ENCODE data around the gene BOLA2B. TPM values are rescaled to one million over a fixed set of nuclear protein-coding genes. Genes with fewer than 3 reads are reported as not detected.

The BOLA2B gene
- total RNA-seq, 2 experiments from 2014 or later, result 156 to 159 TPM

DNA sequence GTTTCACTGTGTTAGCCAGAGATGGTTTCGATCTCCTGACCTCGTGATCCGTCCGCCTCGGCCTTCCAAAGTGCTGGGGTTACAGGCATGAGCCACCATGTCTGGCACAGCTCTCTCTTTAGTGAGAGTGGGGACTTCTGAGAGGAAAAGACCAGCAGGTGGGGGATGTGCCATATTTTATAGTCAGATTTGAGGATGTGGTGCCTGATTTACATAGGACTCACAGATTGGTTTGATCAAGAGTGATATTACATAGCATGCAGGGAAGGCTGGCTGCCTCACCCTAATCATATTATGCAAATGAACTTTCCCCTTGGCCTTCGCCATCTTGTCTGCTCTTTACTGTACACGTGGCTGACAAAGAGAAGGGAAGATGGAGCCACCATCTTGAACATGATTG, 42.4 kb downstream of the BOLA2B start:
- CTCF ChIA-PET, result no interaction called here
- H3K27me3 Mint-ChIP-seq, result no peaks in the 10 kb centered on the region

DNA sequence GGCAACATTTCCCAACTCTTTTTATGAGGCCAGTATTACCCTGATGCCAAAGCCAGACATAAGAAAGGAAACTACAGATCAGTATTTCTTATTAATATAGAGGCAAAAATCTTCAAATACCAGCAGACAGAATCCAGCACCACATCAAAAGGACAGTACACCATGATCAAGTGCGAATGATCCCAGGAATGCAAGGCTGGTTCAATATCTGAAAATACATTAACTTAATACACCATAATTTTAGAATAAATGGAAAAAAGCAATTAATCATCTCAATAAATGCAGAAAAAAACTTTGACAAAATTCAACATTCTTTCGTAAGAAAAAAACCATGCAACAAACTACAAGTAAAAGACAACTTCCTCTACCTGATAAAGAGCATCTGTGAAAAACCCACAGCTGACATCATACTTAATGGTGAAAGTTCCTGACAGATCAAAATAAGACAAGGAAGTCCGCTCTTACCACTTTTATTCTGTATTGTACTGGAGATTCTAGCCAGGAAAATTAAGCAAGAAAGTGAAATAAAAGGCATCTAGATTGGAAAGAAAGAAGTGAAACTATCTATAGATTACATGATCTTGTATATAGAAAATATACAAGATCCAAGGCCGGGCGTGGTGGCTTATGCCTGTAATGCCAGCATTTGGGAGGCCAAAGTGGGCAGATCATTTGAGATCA, 44.1 kb downstream of the BOLA2B start:
- no peaks in the 10 kb centered on the region for H3K27me3 Mint-ChIP-seq
- ChIA-PET CTCF (no interaction called here), POLR2A (no interaction called here)
- no peak overlapping the region for H3K4me3 Mint-ChIP-seq
- H3K27ac Mint-ChIP-seq, result no peak overlapping the region
- no peaks in the 10 kb centered on the region for H3K4me1 Mint-ChIP-seq (ENCODE audit: low read depth)
- H3K9me3 Mint-ChIP-seq, result peaks cover 12% of the 10 kb centered on the region
- peaks cover 4% of the 10 kb centered on the region for H3K36me3 Mint-ChIP-seq
- no peak for DNase-seq
- intact Hi-C loops (cut with micrococcal nuclease), result no loop called here

More for the DNA sequence above, 42.4 kb downstream of the BOLA2B start:
- no peak for DNase-seq
- Mint-ChIP-seq H3K4me3 (no peak overlapping the region), H3K27ac (no peak overlapping the region), H3K36me3 (peaks cover 4% of the 10 kb centered on the region), H3K9me3 (peaks cover 12% of the 10 kb centered on the region), H3K4me1 (ENCODE audit: low read depth) (no peaks in the 10 kb centered on the region)
- POLR2A ChIA-PET, result no interaction called here
- intact Hi-C loops (cut with micrococcal nuclease), result no loop called here

GRCh38 chr16:30147843-30148510, 45.5 kb downstream of the BOLA2B start:
- Mint-ChIP-seq H3K36me3 (peaks cover 4% of the 10 kb centered on the region), H3K4me1 (ENCODE audit: low read depth) (peaks cover 5% of the 10 kb centered on the region), H3K4me3 (no peak overlapping the region), H3K9me3 (peaks cover 12% of the 10 kb centered on the region), H3K27ac (no peak overlapping the region), H3K27me3 (no peaks in the 10 kb centered on the region)
- POLR2A ChIA-PET, result no interaction called here
- intact Hi-C loops (cut with micrococcal nuclease), result no loop called here
- CTCF ChIA-PET, result no interaction called here
- DNase-seq, result no peak

GRCh38 chr16:30145657-30146056, 47.8 kb downstream of the BOLA2B start:
- H3K36me3 Mint-ChIP-seq, result peaks cover 4% of the 10 kb centered on the region
- no peak for DNase-seq
- ChIA-PET POLR2A (no interaction called here), CTCF (no interaction called here)
- H3K4me3 Mint-ChIP-seq, result no peak overlapping the region
- H3K9me3 Mint-ChIP-seq, result peaks cover 12% of the 10 kb centered on the region
- H3K27ac Mint-ChIP-seq, result no peak overlapping the region
- peaks cover 10% of the 10 kb centered on the region for H3K4me1 Mint-ChIP-seq (ENCODE audit: low read depth)
- intact Hi-C loops (cut with micrococcal nuclease), result no loop called here
- no peaks in the 10 kb centered on the region for H3K27me3 Mint-ChIP-seq

DNA sequence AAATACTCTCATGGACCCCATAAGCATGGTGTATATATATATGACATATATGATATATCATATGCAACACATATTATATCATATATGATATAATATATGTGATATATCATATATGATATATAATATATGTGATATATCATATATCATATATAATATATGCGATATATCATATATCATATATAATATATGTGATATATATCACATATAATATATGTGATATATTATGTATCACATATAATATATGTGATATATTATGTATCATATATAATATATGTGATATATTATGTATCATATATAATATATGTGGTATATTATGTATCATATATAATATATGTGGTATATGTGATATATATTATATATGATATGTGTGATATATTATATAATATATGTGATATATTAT, 48.5 kb downstream of the BOLA2B start:
- Mint-ChIP-seq H3K36me3 (peaks cover 4% of the 10 kb centered on the region), H3K9me3 (peaks cover 12% of the 10 kb centered on the region), H3K27me3 (no peaks in the 10 kb centered on the region), H3K4me3 (no peak overlapping the region), H3K27ac (no peak overlapping the region), H3K4me1 (ENCODE audit: low read depth) (peaks cover 11% of the 10 kb centered on the region)
- DNase-seq, result no peak
- ChIA-PET POLR2A (no interaction called here), CTCF (no interaction called here)
- intact Hi-C loops (cut with micrococcal nuclease), result loop anchor here (5.0 kb wide), 1 partner anchor 53 kb away; the partner anchor contains the start of gene TBX6

DNA sequence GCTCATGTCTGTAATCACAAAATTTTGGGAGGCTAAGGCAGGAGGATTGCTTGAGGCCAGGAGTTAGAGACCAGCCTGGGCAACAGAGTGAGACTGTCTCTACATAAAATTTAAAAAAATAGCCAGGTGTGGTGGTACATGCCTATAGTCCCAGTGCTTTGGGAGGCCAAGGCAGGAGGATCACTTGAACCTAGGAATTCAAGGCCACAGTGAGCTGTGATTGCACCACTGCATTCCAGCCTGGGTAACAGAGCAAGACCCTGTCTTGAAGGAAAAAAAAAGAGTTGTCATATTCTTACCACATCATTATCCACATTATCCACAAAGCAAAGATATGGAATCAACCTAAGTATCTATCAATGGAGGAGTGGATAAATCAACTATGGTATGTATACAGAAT, 49.4 kb downstream of the BOLA2B start:
- DNase-seq, result no peak
- CTCF ChIA-PET, result interaction anchor here (0.7 kb wide), 1 partner anchor 111 kb away, joined by 3 read pairs; no protein-coding TSS in a partner anchor
- H3K4me1 Mint-ChIP-seq (ENCODE audit: low read depth), result peaks cover 15% of the 10 kb centered on the region
- no peak overlapping the region for H3K4me3 Mint-ChIP-seq
- POLR2A ChIA-PET, result no interaction called here
- no peaks in the 10 kb centered on the region for H3K27me3 Mint-ChIP-seq
- peaks cover 1% of the 10 kb centered on the region for H3K36me3 Mint-ChIP-seq
- intact Hi-C loops (cut with micrococcal nuclease), result loop anchor here (5.0 kb wide), 1 partner anchor 52 kb away; the partner anchor contains the start of gene TBX6
- no peak overlapping the region for H3K27ac Mint-ChIP-seq
- H3K9me3 Mint-ChIP-seq, result peaks cover 5% of the 10 kb centered on the region

DNA sequence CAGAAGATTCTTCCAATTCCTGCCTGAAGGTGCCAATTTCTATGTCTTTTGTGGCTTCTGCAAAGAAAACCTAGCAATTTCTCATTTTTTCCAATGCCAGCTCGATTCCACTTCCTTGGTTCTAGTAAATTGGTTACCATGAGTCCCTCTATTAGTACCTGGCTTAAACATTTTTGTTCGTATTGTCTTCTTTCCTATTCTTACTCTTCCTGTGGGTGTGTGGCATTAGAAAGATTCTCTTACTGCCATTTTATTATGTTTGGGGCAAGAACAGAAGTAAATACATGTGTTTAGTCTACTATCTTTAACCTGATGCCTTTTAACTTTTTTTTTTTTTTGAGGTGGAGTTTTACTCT, 50.1 kb downstream of the BOLA2B start:
- Mint-ChIP-seq H3K9me3 (no peaks in the 10 kb centered on the region), H3K4me1 (ENCODE audit: low read depth) (peaks cover 15% of the 10 kb centered on the region), H3K4me3 (no peak overlapping the region), H3K27ac (no peak overlapping the region), H3K36me3 (no peaks in the 10 kb centered on the region), H3K27me3 (no peaks in the 10 kb centered on the region)
- CTCF ChIA-PET, result interaction anchor here (0.7 to 1.1 kb wide), 4 partner anchors 29 to 111 kb away, joined by 3 to 5 read pairs (median 4); partner anchors contain the start of genes CORO1A and GDPD3
- intact Hi-C loops (cut with micrococcal nuclease), result loop anchor here (5.0 kb wide), 1 partner anchor 51 kb away; the partner anchor contains the start of gene TBX6
- POLR2A ChIA-PET, result no interaction called here
- DNase-seq, result no peak

Other genes starting within 250 kb of the BOLA2B start
- gene TMEM219, start 231.6 kb downstream of the BOLA2B start, total RNA-seq, result 10 to 100 TPM; 57.1 to 64.8 TPM
- gene TAOK2, start 219.8 kb downstream of the BOLA2B start, total RNA-seq, result 10 to 100 TPM; 27.2 to 28.2 TPM
- gene HIRIP3, start 198.0 kb downstream of the BOLA2B start, total RNA-seq, result 10 to 100 TPM; 40.5 to 40.6 TPM
- gene INO80E, start 197.4 kb downstream of the BOLA2B start, total RNA-seq, result 10 to 100 TPM; 84.1 to 94.0 TPM
- under 1 TPM; 0.33 to 0.34 TPM for gene DOC2A, start 182.6 kb downstream of the BOLA2B start, total RNA-seq
- not detected for gene C16orf92, start 170.5 kb downstream of the BOLA2B start, total RNA-seq
- gene TLCD3B, start 162.4 kb downstream of the BOLA2B start, total RNA-seq, result 1 to 10 TPM; 5.0 TPM
- 1,000 to 10,000 TPM; 1,724 to 1,734 TPM for gene ALDOA, start 127.9 kb downstream of the BOLA2B start, total RNA-seq
- gene PPP4C, start 117.7 kb downstream of the BOLA2B start, total RNA-seq, result 100 to 1,000 TPM; 121 to 133 TPM
- 1 to 10 TPM; 2.3 to 2.9 TPM for gene TBX6, start 101.7 kb downstream of the BOLA2B start, total RNA-seq
- 10 to 100 TPM; 32.5 to 36.9 TPM for gene YPEL3, start 97.5 kb downstream of the BOLA2B start, total RNA-seq
- 1 to 10 TPM; 5.3 to 9.9 TPM for gene GDPD3, start 80.1 kb downstream of the BOLA2B start, total RNA-seq
- 10 to 100 TPM; 85.5 to 93.1 TPM for gene MAPK3, start 70.4 kb downstream of the BOLA2B start, total RNA-seq
- gene CORO1A, start 10.1 kb downstream of the BOLA2B start, total RNA-seq, result 1,000 to 10,000 TPM; 1,027 to 1,051 TPM
- gene SLX1A, start 209 bp upstream of the BOLA2B start, total RNA-seq, result 10 to 100 TPM; 98.8 to 99.9 TPM
- 10 to 100 TPM; 14.2 to 15.2 TPM for gene SULT1A3, start 5.6 kb upstream of the BOLA2B start, total RNA-seq
- gene NPIPB13, start 54.8 kb upstream of the BOLA2B start, total RNA-seq, result 10 to 100 TPM in 1 of 2 experiments, 1 to 10 TPM in 1; 6.5 to 11.9 TPM
- 10 to 100 TPM; 60.7 to 61.4 TPM for gene CD2BP2, start 161.6 kb upstream of the BOLA2B start, total RNA-seq
- 10 to 100 TPM; 54.7 to 54.8 TPM for gene TBC1D10B, start 176.8 kb upstream of the BOLA2B start, total RNA-seq
- gene MYL11, start 181.1 kb upstream of the BOLA2B start, total RNA-seq, result 1 to 10 TPM in 1 of 2 experiments, under 1 TPM in 1; 0.83 to 1.6 TPM
- gene SEPTIN1, start 188.9 kb upstream of the BOLA2B start, total RNA-seq, result 100 to 1,000 TPM; 199 to 202 TPM
- gene ZNF48, start 201.8 kb upstream of the BOLA2B start, total RNA-seq, result 10 to 100 TPM; 13.1 to 13.6 TPM
- 1 to 10 TPM; 5.4 to 5.7 TPM for gene ZNF771, start 213.9 kb upstream of the BOLA2B start, total RNA-seq
- 10 to 100 TPM; 87.5 to 96.6 TPM for gene DCTPP1, start 236.4 kb upstream of the BOLA2B start, total RNA-seq

Data from activated CD4-positive, alpha-beta memory T cell treated with anti-CD3 and anti-CD28 coated beads for 36 hours (primary cell).